Cortex of kidney (tissue), 1 donor: ENCODE data around the gene CYFIP2.

Experiments used
- DNase-seq: peaks from one replicate; lab custom pipeline; 2025; lab: John Stamatoyannopoulos, UW

The CYFIP2 gene

DNA sequence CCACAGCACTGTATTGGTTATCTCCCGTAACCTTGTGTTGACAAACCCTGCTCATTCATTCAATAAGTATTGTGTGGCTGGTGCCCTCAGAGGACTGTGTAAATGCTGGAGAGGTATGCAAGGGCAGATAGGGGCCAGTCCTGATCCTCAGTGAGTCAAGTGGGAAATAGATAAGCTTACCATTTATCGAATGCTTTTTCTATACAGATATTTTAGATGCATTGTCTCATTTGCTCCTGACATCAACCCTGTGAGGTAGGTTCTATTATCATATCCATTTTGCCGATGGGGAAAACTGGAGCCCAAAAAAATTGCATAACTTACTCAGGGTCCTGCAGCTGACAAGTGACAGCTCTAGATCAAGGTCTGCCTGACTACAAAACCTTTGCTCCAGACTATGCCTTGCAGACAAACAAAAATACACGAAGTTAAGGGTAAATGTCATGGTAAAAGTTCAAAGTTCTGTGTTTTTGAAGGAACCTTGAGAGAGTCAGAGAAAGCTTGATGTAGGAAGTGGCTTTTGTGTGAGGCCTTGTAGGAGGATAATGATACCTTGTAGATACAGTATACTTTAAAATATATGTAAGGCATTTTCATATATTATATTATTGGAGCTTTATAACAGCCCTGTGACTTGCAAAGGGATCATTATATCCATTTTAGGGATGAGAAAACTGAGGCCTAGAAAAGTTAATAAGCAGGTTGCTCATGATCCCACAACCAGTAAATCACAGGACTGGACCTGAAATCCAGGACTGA is 22.7 kb downstream of the CYFIP2 start:
- DNase-seq: no peak

- no peak for DNase-seq
Observed at GRCh38 chr5:157289164-157289819, 23.4 kb downstream of the CYFIP2 start.

DNA sequence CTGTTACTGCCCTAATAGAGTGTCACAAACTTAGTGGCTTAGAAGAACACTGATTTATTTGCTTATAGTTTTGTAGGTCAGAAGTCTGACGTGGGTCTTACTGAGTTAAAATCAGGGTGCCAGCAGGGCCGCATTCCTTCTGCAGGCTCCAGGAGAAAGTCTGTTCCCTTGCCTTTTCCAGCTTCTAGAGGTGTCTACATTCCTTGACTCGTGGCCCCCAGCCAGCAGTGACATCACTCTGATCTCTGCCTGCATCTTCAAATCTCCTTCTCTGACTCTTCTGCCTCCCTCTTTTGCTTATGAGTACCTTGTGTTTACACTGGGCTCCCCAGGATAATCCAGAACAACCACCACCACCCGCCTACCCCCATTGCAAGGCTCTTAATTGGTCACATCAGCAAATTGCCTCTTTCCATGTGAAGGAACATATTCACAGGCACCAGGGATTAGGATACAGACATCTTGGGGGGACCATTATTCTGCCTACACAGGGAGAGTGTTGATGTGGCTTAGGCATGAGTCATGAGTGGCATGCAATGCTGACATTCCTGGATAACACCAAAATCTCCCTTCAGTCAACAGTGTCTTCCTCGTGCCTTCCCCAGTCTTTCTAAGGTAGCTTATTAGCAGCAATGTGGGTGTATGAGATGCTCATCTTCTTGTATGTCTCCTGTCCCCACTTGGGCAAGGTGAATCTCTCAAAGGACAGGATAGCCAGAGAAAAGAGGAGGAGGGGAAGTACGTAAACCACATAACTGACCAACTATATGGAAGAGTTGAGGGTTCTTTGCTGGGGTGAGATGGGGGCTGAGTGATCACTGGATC is 24.4 kb downstream of the CYFIP2 start:
- no peak for DNase-seq

GRCh38 chr5:157290981-157291711 is 25.2 kb downstream of the CYFIP2 start:
- DNase-seq: no peak

- no peak for DNase-seq
Observed at GRCh38 chr5:157292599-157292998, 26.7 kb downstream of the CYFIP2 start.

GRCh38 chr5:157294407-157295091 is 28.6 kb downstream of the CYFIP2 start:
- no peak for DNase-seq

DNA sequence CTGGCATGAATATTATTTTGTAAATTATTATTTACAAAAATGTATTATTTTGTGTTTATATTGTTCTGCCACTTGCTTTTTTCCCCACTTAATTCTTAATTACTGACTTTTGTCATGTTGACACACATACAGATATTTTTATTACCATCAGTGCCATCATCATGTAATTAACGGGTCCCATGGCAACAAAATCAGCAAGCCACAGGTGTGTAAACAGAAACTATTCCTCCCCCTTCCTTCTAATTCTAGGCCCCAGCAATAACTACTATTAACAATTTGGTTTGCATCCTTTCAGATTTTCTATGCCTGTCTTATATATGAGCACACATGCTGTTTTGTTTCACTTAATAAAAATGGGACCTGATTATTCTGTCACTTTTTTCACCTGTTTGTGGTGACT is 29.3 kb downstream of the CYFIP2 start:
- no peak for DNase-seq

- no peak for DNase-seq
Observed at GRCh38 chr5:157300564-157300963, 34.6 kb downstream of the CYFIP2 start.

GRCh38 chr5:157301066-157301465 is 35.1 kb downstream of the CYFIP2 start:
- no peak for DNase-seq

GRCh38 chr5:157303023-157303422 is 37.1 kb downstream of the CYFIP2 start:
- no peak for DNase-seq

GRCh38 chr5:157303667-157304327 is 37.9 kb downstream of the CYFIP2 start:
- no peak for DNase-seq

- DNase-seq: no peak
Observed at GRCh38 chr5:157306081-157306480, 40.2 kb downstream of the CYFIP2 start.

DNA sequence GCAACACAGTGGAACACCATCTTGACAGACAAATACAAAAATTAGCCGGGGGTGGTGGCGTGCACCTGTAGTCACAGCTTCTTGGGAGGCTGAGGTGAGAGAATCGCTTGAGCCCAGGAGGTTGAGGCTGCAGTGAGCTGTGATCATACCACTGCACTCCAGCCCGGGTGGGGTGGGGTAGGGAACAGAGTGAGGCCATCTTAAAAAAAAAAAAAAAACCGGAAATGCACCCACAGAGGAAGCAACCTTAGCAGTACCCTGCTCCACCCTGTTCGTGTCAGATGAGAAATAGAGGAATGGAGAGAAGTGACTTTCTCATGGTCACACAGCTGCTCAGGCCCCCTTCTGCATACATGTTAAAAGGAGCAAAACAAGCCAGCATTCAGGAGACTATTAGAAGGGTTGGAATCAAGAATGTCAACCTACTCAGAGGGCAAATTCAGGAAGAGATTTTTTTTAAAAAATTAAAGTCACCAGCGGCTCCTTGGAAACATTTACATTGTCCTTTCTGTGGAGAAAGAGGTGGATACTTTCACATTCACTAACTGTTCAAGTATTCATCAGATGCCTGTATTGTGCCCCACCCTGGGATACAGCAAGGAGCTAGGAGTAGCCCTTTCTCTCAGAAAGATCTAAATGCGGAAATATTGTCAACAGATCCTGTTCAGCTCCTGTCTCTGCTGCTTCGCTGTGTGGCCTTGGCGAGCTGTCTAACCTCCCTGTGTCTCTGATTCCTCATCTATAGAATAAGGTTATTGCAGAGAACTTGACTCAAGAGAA is 41.0 kb downstream of the CYFIP2 start:
- DNase-seq: no peak

- no peak for DNase-seq
Observed at GRCh38 chr5:157308836-157309465, 43.0 kb downstream of the CYFIP2 start.

DNA sequence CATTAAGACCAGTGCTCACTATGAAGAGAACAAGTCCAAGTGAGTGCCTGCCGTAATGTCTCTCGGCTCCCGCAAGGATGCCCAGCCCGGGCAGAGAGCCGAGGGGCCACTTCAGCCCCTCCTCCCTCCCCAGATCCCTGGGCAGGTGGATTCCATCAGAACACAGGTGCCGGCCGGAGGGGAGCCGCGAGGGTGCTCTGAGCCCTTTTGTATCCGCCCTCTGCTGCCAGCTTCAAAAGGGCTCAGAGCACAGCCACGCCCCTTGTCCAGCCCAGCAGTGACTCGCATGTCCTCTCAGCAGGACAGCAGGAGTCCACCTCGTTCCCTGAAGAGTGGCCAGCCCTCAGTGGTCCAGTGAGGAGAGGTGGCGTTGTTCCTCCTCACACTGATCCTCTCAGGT is 43.9 kb downstream of the CYFIP2 start:
- no peak for DNase-seq

GRCh38 chr5:157311595-157311994 is 45.7 kb downstream of the CYFIP2 start:
- DNase-seq: no peak

DNA sequence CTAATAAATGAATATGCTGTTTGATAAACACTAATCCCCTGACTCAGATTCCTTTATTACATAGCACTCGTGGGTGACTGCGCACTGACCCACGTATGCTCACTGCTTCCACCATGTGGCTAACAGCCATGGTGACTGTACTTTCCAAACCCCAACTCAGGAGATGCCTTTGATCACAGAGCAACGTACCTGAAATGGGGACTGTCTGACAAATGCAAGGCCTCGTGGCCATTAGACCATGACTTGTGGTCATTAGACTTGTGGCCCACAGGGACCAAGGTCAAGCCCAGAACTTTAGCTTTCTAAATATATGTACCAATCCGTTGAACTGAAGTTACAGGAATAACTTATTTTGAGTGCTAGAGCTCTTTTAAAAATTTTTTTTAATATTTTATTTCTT is 46.6 kb downstream of the CYFIP2 start:
- DNase-seq: no peak

DNA sequence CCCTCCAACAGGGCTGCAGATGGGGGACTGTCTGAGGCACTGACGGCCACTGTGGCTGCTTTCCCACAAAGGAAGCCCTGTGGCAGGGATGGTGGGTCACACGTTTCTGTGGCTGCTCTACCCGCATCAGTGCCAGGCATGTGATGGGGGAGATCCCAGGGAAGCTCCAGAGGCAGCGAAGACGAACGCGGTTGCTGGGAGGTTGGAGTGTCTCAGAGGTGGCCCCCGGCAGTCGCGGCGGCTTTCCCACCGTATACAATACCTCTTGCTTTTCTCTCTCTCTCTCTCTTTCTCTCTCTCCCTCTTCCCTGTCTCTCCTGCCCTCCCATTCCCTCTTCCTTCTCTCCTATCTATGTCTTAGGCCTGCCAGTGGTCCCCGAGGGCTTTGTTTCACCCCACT is 56.7 kb downstream of the CYFIP2 start:
- no peak for DNase-seq

DNA sequence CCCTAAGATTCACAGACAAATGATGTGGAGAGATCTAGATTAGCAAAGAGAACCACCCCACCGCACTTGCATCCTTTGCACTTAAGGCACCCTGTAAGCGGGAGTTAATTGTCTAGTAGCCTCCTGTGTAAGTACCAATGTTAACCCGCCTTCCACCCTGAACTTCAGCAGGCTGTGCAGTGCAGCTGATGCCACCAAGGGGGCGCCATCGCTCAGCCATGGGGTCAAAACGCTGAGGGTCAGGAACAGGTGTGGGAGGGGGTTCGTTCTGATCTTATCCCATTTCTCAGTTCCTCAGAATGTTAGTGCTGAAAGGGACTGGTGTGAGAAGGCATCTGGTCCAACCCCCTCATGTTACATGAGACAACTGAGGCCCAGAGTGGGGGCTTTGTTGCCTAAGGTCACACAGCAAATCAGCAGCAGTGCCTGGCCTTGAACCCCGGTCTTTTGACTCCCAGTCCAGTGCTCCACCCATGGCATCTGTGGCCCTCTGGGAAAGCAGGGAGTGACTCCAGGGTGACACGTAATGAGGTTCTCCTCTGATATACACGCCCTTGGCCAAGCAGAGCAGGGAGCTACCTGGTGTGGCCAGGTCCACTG is 57.3 kb downstream of the CYFIP2 start:
- DNase-seq: no peak
